Hypothalamus (tissue), 51 donors: ENCODE data around the gene CORO2B.

Experiments
- DNase-seq, 51 donors: peaks; one replicate each; lab custom pipeline; 2025; lab: John Stamatoyannopoulos, UW

CORO2B gene

GRCh38 chr15:68621535-68621934, 42.7 kb downstream of the CORO2B start:
- no peak for DNase-seq

DNA sequence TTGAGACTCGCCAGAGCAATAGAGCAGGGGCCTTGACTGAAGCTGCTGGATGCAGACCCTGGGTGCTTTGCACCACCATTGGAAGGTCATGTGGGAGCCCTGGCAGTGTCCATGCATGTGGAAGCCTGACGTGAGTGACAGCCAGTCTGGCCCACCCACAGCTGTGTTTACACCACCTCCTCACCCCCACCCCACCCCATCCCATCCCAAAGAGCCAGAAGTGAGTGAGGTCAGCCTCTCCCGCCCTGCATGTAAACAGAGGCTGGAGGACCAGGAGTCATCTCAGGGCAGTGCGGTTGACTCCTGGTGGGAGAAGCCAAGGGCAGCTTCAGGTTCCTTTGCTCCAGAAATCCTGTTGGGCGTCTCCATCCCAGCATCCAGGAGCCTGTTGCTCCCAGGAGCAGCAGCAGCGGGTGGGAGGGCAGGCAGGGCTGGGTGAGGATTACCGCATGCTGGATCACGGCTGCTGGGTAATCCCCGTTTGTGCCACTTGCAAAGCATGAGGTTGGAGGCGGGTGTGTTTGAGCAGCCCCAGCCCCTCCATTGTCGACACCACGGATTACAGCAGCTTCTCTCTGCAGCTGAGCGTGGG, 44.6 kb downstream of the CORO2B start:
- DNase-seq: peak in 28 of 51 donors; percentile 27 to 88 (median 58)

GRCh38 chr15:68625853-68626252, 47.1 kb downstream of the CORO2B start:
- DNase-seq: no peak

- no peak for DNase-seq
Observed at GRCh38 chr15:68626283-68626682, 47.5 kb downstream of the CORO2B start.

GRCh38 chr15:68626739-68627138, 47.9 kb downstream of the CORO2B start:
- no peak for DNase-seq

- no peak for DNase-seq
Observed at GRCh38 chr15:68627476-68627875, 48.7 kb downstream of the CORO2B start.

DNA sequence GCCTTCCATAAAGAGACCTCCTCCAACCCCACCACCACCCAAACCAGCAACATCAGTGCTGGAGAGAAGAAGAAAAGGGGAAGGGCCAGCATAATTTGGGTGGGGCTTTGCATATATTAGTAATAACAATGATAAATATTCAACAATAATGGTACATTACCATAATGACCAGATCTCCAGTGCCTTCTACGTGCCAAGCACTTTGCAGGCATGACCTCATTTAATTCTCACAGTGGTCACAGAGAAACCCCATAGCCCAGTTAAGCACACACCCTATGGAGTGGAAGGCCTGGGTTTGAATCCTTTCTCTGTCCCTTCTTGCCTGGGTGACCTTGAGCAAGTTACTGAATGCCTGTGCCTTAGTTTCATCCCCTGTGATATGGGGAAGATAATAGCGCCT, 49.2 kb downstream of the CORO2B start:
- DNase-seq: no peak

DNA sequence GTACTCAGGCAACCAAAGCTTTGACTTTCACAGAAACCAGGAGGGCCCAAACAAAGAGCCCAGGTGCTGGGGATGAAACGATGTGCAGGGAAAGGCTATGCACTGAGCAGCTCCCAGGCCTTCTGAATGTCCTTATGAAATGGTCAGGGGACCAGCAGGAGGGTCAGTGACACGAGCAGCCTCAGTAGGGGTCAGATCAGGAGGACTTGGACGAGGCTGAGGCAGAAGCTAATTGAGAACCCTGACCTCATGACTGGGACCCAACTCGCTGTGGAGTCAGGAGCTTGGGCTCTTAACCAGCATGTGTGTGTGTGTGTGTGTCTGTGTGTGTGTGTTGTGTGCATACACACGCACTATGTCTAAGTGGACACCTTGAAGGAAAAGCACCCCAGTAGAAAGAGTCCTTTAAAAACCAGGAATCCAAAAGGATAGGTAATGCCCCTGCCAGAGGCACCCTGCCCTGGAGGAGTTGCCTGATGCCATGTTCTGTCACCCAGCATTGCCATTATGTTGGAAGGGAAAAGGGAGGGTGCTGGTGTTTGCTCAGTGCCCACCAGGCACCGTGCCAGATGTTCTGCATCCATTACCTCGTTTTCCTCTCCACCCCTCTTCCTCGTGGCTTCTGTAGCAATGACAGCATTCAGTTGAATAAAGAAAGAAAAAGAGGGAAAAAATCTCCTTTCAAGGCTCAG, 50.9 kb downstream of the CORO2B start:
- DNase-seq: no peak

GRCh38 chr15:68630211-68630555, 51.4 kb downstream of the CORO2B start:
- DNase-seq: no peak

DNA sequence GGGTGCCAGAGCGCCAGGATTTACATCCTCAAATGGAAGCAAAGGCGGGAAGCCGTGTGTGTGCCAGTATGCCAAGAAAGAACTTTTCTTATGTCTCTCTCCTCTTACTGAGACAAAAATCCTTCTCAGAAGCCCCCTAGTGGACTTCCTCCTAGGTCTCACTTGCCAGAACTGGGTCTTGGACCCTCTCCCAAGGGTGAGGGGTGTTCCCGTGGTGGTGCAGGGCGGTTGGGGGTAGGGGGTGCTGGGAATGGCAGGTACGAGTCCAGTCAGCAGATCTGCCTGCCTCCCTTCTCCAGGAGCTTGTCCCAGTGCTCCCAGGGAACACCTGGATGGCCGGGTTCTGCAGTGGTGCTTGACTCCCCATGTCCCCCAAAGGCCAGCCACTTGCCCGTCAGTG, 52.0 kb downstream of the CORO2B start:
- DNase-seq: no peak

DNA sequence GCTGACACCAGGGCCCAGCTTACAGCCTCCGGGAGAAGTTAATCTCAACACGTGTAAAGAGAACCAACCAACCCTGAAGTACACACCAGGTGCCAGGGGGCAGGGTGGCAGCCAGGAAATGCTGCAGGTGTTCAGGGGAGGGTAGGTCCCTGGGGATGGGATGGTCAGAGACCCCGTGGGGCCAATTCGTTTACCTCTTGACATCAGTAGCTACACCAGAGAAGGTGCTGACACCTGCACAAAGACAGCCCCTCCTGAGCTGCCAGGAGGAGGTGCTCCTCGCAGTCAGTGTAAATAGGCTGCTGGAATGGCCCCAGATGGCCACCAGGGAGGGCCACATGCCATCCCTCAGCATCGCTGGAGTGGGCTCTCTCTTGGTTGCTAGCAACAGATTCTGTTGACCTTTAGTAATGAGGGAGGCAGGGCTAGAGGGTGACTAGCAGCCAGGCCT, 52.8 kb downstream of the CORO2B start:
- no peak for DNase-seq

GRCh38 chr15:68632101-68632500, 53.3 kb downstream of the CORO2B start:
- no peak for DNase-seq

GRCh38 chr15:68633231-68634121, 54.7 kb downstream of the CORO2B start:
- no peak for DNase-seq

DNA sequence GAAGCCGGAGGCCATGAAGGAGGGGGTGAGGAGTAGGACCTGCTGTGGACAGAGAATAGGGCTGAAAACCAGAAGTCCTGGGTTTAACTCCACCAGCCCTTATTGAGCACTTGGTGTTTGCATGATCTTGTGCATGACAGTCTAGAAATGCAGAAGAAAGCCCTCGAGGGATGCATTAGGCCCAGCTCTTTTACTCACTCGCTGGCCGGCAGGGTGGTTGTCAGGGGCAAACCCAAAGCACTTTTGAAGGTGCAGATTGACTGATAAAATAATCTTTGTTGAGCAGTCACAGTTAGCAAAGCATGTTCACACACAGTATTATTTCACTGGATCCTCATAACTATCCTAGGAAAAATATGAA, 55.3 kb downstream of the CORO2B start:
- no peak for DNase-seq

GRCh38 chr15:68634531-68634930, 55.7 kb downstream of the CORO2B start:
- no peak for DNase-seq

- DNase-seq: peak in 34 of 51 donors; percentile 17 to 83 (median 48)
Observed at GRCh38 chr15:68635141-68635540, 56.3 kb downstream of the CORO2B start.

DNA sequence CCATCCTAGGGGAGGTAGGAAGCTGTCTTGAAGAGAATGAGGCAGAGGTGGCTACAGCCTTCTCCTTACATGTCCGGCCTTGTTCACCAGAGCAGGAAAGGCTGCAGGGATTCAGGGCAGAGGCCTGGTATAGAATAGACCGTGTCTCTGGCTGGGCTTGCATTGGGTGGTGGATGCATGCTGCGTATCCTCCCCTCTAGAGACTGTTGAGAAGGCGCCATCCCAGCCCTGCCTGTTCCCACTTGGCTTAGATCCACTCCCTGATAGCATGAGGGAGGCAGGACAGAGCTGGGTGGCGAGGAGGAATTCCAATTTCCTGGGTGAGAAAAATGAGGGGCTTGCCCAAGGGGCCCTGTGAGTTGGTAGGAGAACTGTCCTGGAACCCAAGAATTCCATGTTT, 57.5 kb downstream of the CORO2B start:
- no peak for DNase-seq

DNA sequence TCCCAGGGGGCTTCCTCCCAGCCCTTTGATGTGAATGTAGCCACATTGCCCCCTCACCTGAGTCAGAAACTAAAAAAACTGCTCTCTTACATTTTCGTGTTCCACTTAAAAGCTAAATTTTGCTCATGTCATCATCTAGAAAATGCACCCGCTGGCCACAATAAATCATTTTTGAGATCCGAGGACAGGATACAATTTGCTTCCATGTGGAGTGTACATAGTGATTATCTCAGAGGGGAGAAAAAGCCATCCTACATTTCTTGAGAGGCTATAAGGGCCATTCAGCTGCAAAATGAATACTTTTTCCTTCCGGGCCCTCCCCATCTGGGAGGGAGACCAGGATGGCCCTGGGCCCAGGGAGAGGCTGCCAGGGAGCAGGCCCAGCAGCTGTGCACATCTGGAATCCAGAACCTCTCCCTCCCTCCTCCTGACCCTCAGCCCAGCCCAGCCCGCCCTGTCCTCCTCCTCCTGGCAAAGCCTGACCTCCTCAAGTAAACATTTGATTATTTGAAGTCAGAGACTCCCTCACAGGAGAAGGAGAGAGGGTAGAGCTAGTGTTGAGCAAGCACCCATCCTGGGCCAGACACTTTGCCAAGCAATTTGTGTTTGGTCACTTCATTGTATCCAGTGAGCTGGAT, 59.1 kb downstream of the CORO2B start:
- DNase-seq: peak in 2 of 51 donors; percentile 14 to 37

DNA sequence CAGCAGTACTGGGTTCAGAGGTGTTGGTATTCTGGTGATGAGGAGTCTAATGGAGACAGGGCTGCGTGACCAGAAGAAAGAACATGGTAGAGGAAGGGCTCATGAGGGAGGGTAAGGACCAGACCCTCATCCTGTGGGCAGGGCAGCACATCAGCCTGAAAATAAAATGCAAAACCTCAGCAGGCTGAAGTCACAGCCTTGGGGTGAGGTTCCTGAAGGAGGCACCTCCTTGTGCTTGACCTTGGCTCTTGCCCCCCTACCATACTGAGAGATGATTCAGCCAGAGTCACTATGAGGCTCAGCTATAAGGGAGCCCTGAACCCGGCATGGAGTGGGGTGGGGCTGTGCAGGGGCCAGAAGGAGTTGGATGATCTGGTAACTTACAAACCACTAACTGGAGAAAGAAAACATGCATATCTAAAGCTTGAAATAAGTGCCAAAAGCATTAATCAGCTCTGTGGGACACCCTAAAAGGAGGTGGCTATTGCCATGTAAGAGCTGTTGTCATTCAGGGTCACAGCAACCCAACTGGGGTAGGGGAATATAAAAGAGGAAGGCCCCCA, 60.2 kb downstream of the CORO2B start:
- no peak for DNase-seq

GRCh38 chr15:68639926-68640600, 61.3 kb downstream of the CORO2B start:
- DNase-seq: no peak
